Activated CD4-positive, alpha-beta T cell treated with anti-CD3 and anti-CD28 coated beads, Interleukin-2, amount 50 U/mL, for 24 hours (primary cell): ENCODE results near the gene CD22.

Source experiments
- DNase-seq, 2 donors: peaks; one replicate each; pipeline ENCODE4 v3.0.0-alpha.2; 2020; ENCODE audit warnings: low read depth in 1 of 2, low spot score in 1 of 2

The CD22 gene

DNA sequence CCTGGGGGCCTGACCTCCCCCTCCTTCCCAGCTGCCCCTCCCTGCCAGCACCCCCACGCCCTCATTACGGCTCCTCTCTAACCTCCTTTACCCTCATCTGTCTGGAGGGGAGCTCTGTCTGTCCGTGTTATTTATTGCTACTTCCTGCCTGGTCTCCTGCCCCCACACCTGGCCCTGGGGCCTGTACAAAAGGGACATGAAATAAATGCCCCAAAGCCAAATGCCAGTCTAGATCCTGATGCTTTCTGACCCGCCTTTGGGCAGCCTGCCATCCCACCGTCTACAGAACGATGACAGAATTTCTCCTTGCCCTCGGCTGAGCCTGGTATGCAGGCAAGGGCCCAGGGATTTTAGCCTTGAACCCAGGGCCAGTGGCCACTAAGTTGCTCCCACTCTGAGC lies 15.4 kb upstream of the CD22 start:
- no peak for DNase-seq

DNA sequence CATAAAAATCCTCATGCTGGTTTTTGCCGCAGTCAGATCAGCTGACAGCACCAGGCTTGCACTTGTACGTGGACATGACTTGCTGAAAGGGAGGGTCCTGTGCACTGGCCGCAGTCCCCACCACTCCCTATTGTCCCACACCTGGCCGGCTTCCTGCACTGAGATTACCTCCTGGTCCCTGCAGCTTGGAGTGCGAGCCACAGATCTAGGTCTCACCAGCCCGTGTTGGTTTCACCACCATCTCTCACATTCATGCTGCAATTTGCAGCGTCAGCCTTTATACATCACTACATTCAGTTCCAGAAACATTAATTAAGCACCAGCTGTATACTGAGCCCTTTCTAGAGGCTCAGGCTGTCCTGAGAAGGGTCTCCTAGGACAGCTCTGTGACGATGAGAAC lies 15.0 kb upstream of the CD22 start:
- no peak for DNase-seq

DNA sequence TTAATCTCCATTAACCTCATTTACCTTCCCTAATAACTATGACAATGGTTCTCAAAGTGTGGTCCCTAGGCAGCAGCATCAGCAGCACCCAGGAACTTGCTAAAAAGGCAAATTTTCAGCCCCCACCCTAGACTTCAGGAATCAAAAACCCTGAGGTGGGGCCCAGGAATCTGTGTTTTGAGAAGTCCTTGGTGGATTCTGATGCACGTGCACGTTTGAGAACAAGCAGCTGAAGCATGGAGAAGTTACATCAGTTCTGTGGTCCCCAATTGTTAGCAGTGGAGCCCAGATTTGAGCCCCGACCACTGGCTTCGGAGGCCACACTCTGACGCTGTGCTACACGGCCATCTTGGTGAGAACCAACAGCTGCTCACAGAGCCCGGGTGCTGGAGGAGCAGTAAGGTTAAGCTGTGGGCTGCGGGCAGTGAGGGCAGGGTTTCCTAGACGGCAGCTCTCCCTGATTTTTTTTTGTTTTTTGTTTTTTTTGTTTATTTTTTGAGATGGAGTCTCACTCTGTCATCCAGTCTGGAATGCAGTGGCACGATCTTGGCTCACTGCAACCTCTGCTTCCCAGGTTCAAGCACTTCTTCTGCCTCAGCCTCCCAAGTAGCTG lies 14.0 kb upstream of the CD22 start:
- DNase-seq: no peak

DNA sequence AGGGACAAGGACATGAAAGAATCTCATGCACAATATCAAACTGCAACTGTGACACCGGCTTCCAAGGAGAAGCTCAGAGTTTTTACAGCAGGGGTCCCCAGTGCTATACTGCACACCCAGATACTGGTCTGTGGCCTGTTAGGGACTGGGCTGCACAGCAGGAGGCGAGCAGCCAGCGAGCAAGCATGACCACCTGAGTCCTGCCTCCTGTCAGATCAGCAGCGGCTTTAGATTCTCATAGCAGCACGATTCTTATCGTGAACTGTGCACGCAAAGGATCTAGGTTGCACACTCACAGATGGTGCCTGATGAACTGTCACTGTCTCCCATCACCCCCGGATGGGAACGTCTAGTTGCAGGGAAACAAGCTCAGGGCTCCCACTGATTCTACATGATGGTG lies 13.1 kb upstream of the CD22 start:
- no peak for DNase-seq

DNA sequence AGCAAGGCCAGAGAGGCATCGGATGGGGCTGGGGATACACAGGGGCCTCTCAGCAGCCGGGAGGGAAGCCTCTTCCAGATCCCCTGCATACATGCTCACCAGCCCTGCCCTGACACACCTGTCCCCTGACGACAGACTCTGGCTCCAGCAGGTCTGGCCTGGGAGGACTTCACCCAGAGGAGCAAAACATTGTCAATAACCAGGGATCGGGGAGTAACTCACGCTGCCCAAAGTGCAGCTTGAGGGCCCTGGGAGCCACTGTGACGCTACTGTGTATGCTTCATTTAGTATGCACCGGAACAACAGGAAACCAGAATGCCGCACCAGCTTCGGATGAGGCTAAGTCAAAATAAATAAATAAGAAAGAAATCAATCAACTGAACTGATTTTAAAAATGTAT lies 12.4 kb upstream of the CD22 start:
- no peak for DNase-seq

DNA sequence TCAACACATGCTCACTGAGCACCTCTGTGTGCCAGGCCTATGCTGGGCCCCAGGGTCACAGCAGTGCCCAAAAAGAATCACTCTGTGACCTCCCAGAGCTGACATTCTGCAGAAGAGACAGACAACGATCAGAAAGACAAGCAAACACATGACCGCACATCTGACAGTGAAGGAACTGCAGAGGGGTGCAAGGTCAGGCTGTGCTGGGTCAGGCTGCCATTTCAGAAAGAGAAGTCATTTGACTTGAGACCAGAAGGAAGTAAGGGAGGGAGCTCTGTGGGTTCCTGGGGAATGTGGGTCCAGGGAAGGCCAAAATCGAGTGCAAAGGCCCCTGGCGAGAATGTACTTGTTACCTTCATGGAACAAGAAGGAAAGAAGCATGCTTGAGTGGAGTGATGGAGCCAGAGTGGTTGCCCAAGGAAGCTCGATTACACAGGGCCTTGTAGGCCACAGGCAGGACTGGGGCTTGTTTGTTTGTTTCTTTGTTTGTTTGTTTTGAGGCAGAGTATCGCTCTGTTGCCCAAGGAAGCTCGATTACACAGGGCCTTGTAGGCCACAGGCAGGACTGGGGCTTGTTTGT lies 11.4 kb upstream of the CD22 start:
- no peak for DNase-seq

DNA sequence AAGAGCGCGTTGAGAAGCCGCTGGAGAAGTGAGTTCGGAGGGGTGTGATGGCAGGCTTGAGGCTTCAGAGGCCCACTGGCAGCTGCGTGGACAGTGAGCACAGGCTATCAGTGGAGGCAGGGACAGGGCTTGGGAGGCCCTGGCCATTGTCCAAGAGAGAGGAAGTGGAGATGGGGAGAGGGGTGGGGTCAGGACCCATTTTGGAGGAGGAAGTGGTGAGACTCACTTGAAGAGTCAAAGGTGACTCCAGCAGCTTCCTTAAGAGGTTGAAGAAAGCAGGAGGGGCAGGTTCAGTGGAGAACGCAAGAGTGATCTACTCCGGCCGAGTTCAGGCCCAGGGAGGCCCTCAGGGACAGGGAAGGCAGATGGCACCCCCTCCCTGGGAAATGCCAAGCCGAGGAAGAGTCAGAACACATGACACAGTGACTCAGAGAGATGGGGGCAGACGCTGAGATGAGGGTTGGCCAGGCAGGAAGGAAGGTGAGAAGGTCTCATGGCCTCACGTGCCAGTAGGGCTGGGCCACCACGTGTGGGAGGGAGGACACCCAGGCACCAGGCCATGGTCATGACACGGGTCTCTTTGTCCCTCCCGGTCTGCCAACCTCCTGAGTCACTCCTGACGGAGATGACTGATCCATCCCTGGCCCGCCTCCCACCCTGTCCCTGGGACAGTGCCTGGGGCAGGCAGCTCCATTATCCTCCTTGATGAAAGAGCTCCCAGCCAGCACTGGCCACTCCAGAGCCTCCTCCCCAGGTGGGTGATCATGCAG lies 10.1 kb upstream of the CD22 start:
- no peak for DNase-seq

DNA sequence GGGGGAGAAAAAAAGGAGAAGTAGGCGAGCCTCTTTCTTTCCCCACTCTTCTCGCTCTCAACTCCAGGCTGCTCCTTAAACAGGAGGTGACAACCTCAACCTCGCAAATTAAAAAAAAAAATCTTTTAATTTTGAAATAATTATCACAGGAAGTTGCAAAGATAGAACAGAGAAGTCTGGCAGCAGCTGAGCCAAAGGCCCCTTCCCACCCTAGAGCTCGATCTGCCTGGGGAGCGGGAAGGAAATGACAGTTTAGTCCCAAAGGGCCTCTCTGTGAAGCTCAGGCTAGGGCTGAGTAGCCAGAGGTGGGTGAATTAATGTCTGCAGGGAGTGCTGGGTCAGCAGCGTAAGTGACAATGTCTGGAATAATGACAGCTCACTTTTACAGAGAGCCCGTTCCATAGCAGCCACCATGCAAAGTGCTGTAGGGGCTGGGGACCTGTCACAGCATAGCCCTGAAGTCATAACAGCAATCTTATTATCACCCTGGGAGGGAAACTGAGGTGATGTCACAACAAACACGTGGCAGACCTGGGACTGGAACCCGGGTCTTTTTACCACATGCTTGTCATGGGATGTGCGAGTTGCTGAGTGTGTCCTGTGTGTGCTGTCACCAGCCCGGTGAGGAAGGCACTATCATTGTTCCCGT lies 8.8 kb upstream of the CD22 start:
- DNase-seq: no peak

DNA sequence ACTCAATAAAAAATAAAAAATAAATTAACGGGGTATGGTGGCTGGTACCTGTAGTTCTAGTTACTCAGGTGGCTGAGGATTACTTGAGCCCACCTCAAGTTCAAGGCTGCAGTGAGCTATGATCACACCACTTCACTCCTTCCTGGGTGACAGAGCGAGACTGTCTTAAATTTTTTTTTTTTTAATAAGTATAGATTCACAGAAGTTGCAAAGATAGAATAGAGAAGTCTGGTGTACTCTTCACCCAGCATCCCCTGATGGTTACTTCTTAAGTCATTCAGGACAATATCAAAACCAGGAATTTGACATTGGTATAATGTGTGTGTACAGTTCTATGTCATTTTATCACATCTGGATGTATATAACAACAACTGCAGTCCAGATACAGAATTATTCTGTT lies 7.7 kb upstream of the CD22 start:
- no peak for DNase-seq

DNA sequence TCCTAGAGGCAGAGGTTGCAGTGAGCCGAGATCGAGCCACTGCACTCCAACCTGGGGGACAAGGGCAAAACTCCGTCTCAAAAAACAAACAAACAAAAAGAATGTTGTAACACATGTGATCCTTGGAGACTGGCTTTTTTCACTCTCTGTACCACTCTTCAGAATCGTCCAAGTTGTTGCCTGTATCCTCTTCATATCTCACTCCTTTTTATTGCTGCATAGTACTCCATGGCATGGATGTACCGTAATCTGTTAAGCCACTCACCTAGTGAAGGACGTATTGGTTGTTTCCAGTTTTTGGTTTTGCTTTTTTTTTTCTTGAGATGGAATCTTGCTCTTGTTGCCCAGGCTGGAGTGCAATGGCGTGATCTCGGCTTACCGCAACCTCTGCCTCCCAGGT lies 7.0 kb upstream of the CD22 start:
- no peak for DNase-seq

DNA sequence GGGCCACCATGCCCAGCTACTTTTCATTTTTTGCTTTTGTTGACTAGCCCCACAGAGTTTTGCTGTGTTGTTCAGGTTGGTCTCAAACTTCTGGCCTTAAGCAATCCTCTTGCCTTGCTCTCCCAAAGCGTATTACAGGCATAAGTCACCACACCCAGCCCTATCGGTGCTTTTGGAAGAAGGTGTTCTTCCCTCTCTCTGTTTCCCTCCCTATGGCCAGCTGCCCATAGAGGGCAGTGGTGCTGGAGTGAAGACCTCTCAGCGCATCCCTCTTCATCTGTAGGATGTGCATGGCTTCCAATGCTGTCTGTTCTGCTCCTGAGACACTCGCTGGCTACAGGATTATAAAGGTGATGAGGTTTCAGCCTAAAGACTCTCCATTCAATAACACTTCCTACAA lies 1.3 kb upstream of the CD22 start:
- no peak for DNase-seq

DNA sequence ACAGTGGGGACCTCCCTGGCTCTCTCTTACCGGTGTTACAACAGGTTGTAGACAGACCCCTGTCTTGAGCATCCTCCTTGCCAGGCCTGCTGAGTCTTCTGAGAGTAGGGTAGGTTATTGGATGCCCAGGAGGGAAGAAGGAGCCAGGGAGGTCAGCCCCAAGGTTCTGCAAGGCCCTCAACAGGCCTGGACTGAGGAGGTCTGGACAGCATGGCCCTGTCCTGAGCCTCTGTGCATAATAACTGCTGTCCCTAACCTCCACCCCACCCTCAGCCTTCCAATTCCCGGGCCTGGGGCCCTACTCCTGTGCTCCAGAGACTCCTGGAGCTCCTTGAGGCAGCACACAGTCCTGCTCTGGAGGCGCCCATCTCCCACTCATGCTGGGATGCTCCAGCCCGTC lies 336 bp downstream of the CD22 start:
- no peak for DNase-seq

DNA sequence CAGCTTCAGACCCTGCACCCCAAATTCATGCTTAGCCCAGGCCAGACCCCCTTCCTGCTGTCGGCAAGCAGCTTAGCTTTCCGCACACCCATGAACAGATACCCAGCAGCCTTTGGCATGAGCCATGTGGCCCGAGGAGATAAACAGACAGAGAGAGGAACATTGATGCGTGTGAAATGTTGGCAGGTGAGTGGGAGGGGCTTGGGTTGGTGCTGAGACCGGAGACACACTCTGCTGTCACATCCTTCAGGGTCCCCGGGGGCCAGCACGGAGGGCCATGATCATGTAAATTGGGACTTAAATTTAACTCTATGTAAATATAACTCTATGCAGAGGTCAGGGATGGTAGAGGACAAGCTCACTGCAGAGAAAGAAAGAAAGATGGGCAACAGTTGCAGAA lies 1.5 kb downstream of the CD22 start:
- no peak for DNase-seq

DNA sequence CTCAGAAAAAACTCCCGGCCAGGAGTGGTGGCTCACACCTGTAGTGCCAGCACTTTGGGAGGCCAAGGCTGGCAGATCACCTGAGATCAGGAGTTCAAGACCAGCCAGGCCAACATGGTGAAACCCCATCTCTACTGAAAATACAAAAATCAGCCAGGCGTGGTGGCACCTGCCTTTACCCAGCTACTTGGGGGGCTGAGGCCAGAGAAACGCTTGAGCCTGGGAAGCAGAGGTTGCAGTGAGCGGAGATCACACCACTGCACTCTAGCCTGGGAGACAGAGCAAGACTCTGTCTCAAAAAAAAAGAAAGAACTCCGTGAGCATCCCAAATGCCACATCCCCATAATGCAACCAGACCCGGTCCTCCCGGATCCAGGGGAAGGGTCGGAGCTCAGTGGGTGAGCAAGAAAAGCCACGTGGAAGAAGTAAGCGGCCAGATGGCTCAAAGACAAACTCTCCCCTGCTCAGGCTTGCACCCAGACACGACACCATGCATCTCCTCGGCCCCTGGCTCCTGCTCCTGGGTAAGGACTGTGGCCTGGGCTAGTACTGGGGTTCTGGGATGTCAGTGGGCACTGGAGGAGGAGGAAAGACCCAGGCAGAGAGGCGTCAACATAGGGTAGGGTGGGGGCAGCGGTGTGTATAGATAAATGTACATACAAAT lies 2.7 kb downstream of the CD22 start:
- no peak for DNase-seq

DNA sequence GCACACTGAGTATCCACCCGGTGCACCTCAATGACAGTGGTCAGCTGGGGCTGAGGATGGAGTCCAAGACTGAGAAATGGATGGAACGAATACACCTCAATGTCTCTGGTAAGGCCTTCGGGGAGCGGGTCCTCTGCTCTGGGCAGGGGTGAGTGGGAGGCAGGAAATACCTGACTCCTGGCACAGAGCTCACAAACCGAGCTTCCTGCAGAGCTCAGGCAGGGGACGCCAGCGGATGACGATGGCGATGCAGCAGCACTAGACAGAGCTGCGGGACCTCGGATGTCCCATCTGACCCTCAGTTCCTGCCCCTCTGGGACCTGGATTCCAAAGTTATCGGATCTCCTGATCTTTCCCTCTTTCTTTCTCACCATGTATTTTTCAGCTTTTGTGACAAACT lies 3.8 kb downstream of the CD22 start:
- no peak for DNase-seq

DNA sequence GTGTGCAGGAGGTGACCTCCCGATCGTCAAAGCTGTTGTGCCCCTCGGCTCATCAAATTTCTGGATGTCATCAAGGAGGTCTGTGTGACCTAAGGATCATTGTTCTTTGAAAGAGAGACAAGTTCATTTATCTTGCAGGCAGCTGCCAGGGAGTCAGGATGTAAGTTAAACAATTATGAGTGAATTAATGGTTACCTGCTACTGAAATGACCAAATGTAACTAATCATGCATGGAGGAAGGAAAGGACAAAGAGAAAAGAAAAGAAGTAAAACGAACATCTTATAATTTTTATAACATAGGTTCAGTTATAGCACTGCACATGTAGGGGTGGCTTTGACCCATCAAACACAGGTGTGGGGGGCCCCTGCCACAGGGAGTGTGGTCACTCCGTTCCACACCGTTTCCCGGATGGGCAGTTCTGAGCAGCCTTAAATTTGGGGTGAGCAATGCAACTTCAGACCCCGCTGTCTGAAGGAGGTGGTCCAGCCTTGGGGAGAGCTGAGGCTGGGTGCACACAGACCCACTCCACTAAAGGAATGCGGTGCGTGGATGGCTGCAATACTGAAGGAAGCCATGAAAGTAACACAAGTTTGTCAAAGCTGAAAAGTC lies 5.3 kb downstream of the CD22 start:
- DNase-seq: no peak

DNA sequence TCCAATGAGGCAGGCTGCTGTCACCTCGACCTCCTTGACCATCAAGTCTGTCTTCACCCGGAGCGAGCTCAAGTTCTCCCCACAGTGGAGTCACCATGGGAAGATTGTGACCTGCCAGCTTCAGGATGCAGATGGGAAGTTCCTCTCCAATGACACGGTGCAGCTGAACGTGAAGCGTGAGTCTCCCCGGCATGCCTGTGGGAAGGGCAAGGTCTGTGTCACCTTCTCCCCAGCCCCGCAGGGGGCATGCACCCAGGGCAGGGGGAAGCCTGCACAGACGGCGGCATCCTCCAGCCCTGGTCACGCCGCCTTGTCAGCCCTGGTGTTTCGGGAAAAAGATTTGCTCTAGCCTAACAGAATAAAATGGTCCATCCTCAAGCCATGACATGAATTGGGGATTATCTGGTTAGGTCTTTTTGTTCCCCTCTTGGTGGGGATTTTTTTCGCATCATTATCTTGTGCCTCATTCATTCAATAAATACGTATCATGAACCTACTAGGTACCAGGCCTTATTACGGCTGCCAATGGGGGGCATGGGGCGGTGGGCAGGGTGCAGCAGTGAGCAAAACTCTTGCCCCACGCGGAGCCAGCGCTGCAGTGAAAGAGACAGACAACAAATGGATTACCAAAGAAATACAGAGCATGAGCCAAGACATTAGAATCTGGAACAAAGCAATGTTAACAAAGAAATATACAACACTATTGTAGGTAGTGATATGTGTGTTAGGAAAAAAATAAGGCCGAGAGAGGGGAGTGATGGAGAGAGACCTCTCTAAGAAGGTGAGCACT lies 7.4 kb downstream of the CD22 start:
- no peak for DNase-seq

DNA sequence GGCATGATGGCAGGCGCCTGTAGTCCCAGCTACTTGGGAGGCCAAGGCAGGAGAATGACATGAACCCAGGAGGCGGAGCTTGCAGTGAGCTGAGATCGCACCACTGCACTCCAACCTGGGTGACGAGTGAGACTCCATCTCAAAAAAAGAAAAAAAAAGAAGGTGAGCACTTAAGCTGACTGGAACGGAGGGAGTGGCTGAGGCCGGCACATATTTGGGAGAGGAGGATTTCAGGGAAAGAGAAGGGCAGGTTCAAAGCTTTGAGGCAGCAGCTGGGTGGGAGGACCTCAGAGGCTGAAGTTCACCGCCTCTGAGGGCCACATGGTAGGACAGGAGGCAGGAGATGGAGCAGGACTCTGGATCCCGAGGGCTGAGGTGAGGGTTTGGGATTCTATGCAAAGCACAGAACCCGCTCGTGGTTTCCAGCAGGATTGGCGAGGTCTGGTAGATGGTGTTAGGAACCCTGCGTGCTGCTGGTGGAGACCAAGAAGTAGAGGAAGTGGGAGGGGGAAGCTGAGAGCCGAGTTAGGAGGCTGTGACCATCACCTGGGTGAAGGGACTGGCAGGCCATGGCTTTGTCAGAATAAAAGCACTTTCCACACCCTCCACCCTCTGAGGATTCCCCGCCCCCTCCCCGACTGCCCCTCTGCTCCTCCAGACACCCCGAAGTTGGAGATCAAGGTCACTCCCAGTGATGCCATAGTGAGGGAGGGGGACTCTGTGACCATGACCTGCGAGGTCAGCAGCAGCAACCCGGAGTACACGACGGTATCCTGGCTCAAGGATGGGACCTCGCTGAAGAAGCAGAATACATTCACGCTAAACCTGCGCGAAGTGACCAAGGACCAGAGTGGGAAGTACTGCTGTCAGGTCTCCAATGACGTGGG lies 8.4 kb downstream of the CD22 start:
- DNase-seq: no peak

DNA sequence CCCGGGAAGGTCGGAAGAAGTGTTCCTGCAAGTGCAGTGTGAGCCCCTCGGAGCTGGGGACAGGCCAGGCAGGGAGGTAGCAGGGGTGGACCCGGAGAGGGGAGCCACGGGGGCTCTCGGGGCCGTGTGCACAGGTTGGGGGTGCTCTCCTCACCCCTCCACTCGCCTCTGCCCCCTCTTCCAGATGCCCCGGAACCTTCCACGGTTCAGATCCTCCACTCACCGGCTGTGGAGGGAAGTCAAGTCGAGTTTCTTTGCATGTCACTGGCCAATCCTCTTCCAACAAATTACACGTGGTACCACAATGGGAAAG lies 9.0 kb downstream of the CD22 start:
- no peak for DNase-seq

DNA sequence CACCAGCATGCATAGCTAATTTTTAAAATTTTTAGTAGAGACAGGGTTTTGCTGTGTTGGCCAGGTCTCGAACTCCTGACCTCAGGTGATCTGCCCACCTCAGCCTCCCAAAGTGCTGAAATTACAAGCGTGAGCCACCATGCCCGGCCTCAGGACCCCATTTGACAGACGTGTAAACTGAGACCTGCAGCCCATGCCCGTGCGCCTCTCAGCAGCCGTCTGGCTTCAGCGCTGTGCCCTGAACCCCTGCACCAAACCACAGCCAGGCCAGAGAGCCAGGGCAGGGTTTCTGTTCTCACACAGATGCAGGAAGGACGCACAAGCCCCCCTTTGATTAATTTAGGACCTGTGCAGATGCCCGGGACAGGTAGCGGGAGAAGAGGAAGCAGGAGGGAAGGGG lies 11.4 kb downstream of the CD22 start:
- DNase-seq: no peak
